ENCODE data around the gene GIN1. TPM values are rescaled to one million over a fixed set of nuclear protein-coding genes. Genes with fewer than 3 reads are reported as not detected.

The GIN1 gene, protein sequence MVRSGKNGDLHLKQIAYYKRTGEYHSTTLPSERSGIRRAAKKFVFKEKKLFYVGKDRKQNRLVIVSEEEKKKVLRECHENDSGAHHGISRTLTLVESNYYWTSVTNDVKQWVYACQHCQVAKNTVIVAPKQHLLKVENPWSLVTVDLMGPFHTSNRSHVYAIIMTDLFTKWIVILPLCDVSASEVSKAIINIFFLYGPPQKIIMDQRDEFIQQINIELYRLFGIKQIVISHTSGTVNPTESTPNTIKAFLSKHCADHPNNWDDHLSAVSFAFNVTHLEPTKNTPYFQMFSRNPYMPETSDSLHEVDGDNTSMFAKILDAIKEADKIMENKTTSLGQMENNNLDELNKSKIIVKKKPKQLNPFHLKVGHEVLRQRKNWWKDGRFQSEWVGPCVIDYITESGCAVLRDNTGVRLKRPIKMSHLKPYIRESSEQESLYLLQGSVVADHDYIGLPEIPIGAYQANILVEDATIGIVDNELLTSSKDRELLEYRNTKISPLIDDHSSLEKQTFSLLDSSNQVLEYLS
- 3.2 and 6.5 TPM in 2 replicates for total RNA-seq

DNA sequence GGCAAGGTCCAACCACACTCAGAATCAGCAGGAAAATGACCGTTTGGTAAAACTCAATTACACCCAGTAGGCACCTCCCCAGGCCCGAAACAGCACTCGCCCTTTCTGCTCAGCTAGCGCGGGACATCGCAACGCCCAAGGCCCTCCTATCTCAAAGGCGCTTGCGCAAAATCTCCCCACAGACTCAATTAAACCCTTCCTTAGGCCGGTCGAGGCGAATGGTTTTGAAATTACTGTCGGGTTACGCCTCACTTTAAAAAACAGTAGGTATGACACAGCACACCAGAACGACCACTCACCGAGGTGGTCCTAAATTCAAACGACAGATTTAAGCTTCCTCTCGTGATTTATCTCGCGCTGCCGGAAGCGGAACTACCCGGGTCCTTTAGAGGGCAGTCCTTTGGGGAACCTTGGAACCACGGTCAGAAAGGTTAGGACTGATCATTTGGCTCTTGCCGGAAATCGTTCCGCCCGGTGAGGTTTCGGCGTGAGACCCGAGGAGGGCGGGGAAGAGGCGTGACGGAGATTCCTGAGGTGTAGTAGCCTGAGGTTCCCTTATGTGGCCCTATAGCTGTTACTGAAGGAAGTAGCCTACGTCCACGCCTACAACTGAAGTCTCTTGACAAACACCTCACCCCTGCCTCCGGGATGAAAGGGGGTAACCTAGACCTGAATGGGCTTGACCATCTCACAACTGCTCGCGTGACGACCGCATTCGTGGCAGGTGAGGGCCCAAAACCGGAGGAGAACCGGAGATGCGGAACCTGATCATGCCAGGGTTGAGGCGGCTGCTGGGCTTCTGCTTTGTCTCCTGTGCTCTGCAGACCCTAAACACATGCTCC is at the start of gene GIN1, which contains the start of gene PPIP5K2:
GIN1 (minus strand) TSS at position 374 of the 842 bp plus-strand sequence. CDS start 11,431 bp downstream, outside the sequence.
PPIP5K2 (plus strand) TSS at position 537 of the 842 bp plus-strand sequence. CDS start 9,289 bp downstream, outside the sequence.

Other genes with a start within 250 kb of the GIN1 start
- 33.5 and 36.2 TPM in 2 replicates for gene PPIP5K2, start 163 bp upstream of the GIN1 start, total RNA-seq
- 14.0 and 15.8 TPM in 2 replicates for gene MACIR, start 138.6 kb upstream of the GIN1 start, total RNA-seq

Data from epithelial cell of umbilical artery (primary cell).